ENCODE data around the gene TMEM179B.

TMEM179B gene

GRCh38 chr11:62832336-62833234 is 45.4 kb downstream of the TMEM179B start, which contains the start of gene TEX54:
TEX54 (minus strand) TSS chr11:62832841.
- DNase-seq (ENCODE audit: low spot score): no peak

- DNase-seq (ENCODE audit: low spot score): no peak
Observed at GRCh38 chr11:62835336-62835735, 48.1 kb downstream of the TMEM179B start.

GRCh38 chr11:62839050-62839945 is 52.1 kb downstream of the TMEM179B start, which contains the start of gene WDR74:
WDR74 (minus strand) TSS chr11:62839590; CDS start chr11:62839570, 20 bp downstream.
- peak; percentile 93 for DNase-seq (ENCODE audit: low spot score)

Data from CD4-positive, alpha-beta T cell treated with Interleukin-6 at 100 ng/mL for 8 hours (primary cell).